Measurements from ENCODE around the gene FAM78A. TPM values are rescaled to one million over a fixed set of nuclear protein-coding genes. Genes with fewer than 3 reads are reported as not detected.
"Not testable (repeated sequence)": the region's sequence is repeated elsewhere in the genome, so short reads cannot be mapped to it uniquely, and the experiment has no call there.

FAM78A gene
- total and polyA plus RNA-seq, 7 donors: 0.60 to 11.9 (median 2.0) TPM

DNA sequence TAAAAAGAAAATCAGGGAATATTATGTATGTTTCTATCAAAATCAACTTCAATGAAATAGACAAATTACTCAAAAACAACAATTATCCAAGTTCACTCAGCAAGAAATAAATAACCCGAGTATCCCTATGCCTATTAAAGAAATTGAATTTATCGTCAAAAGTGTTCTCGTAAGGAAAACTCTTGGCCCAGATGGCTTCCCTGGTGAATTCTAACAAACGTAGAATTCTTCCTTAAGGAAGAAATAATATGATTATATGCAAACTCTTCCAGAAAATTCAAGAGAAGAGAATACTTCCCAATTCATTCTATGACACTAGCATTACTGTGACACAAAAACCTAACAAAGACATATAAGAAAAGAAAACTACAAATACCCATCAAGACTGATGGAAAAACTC lies 29.7 kb downstream of the FAM78A start:
- no peak for TF ChIP-seq CTCF (IDR thresholded peaks at IDR 0.05)
- no peak for TF ChIP-seq EP300 (IDR thresholded peaks at IDR 0.05)
- TF ChIP-seq POLR2A (IDR thresholded peaks at IDR 0.05): no peak
- no peak for TF ChIP-seq POLR2AphosphoS5 (IDR thresholded peaks at IDR 0.05)
- H3K27ac ChIP-seq: no peak overlapping the region
- no peaks in the 10 kb centered on the region for H3K36me3 ChIP-seq
- no peaks in the 10 kb centered on the region for H3K4me1 ChIP-seq
- H3K27me3 ChIP-seq: no peaks in the 10 kb centered on the region
- no peaks in the 10 kb centered on the region for H3K9me3 ChIP-seq
- no peak overlapping the region for H3K4me3 ChIP-seq
- WGBS, 2 donors: 82 to 90% methylated on average over 4 of the region's 4 CpGs
- no peak for DNase-seq
- intact Hi-C loops (cut with DNase I): no loop called here

GRCh38 chr9:131244331-131244730 lies 32.0 kb downstream of the FAM78A start:
- intact Hi-C loops (cut with DNase I); H3K36me3 ChIP-seq; DNase-seq; H3K4me1 ChIP-seq; H3K27ac ChIP-seq; H3K27me3 ChIP-seq; H3K4me3 ChIP-seq; H3K9me3 ChIP-seq: not testable (repeated sequence)
- 23 to 84% methylated on average over 5 of the region's 5 CpGs for WGBS, 2 donors

DNA sequence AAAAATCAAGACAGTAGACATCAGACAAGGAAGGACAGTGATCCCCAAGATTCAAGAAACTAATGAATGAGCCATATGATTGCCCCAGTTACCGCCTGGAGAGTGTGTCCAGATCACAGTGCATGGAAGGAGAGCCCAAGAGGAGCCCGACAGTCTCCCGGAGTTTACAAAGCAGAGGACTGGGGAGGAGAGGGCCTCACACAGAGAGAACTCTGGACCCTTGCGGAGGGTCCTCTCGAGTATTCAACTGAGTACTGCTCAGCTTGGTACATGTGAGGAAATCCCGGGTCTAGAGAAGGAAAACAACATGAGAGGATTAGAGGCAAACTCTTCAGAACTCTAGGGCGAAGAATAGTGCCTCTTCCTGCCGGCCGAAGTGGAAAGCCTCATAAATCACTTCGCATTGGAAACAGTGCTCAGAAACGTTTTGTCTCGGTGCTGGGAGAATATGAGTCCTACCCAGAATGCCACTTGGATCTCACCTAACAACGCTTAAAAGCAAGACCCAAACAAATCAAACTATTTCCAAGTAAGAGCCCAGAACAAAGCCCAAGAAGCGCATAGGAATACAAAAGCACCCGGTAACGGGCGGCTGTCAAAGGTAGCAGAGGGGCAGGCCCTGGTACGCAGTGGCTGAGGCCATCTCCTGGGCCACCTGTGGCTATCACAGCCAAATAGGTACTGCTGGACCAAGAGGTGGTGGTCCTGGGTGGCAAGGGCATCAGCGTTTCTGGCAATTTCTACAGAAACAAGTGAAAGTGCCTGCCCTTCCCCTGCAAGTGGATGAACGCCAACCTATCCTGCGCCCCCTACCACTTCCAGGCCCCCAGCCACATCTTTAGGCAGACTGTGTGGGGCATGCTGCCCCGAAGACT lies 36.0 kb downstream of the FAM78A start:
- H3K9me3 ChIP-seq: no peaks in the 10 kb centered on the region
- no peak overlapping the region for H3K27ac ChIP-seq
- intact Hi-C loops (cut with DNase I): no loop called here
- H3K36me3 ChIP-seq: peaks cover 0 to 4% (median under 1%) of the 10 kb centered on the region in 4 donors
- H3K4me1 ChIP-seq: peaks cover 0 to 21% (median 14%) of the 10 kb centered on the region in 4 donors
- TF ChIP-seq POLR2A (IDR thresholded peaks at IDR 0.05) (no peak), POLR2AphosphoS5 (IDR thresholded peaks at IDR 0.05) (no peak), CTCF (IDR thresholded peaks at IDR 0.05) (no peak), EP300 (IDR thresholded peaks at IDR 0.05) (no peak)
- DNase-seq: no peak
- H3K27me3 ChIP-seq: no peaks in the 10 kb centered on the region
- 73 to 81% methylated on average over 22 of the region's 22 CpGs for WGBS, 2 donors
- no peak overlapping the region for H3K4me3 ChIP-seq

GRCh38 chr9:131239161-131239975 lies 36.9 kb downstream of the FAM78A start:
- no peak for DNase-seq

More at GRCh38 chr9:131239161-131239975, 36.9 kb downstream of the FAM78A start:
- Histone ChIP-seq H3K27ac (no peak overlapping the region), H3K9me3 (no peaks in the 10 kb centered on the region), H3K36me3 (peaks cover 0 to 11% (median 9%) of the 10 kb centered on the region in 4 donors), H3K4me3 (no peak overlapping the region), H3K27me3 (no peaks in the 10 kb centered on the region), H3K4me1 (peaks cover 0 to 21% (median 14%) of the 10 kb centered on the region in 4 donors)
- no peak for TF ChIP-seq POLR2A (IDR thresholded peaks at IDR 0.05)
- TF ChIP-seq CTCF (IDR thresholded peaks at IDR 0.05): no peak
- no peak for TF ChIP-seq POLR2AphosphoS5 (IDR thresholded peaks at IDR 0.05)
- TF ChIP-seq EP300 (IDR thresholded peaks at IDR 0.05): no peak
- intact Hi-C loops (cut with DNase I): no loop called here
- WGBS, 2 donors: 76 to 89% methylated on average over 23 of the region's 23 CpGs

Measured in sigmoid colon (tissue), 7 donors.